22Rv1 (cell line): Measurements from ENCODE around the gene NOXRED1.

Experiments used
- H3K27ac ChIP-seq: fragments of 450-650 bp; 2 replicates; pipeline ENCODE4 v1.5.1; 2017
- ZFX ChIP-seq: fragments of 450-650 bp; IDR thresholded peaks from 2 replicates; pipeline ENCODE4 v1.6.1; 2017; ENCODE audit warnings: antibody characterized with exemption, borderline replicate concordance
- TF ChIP-seq, protein P1 (sequence below): fragments of 450-650 bp; IDR thresholded peaks from 2 replicates; pipeline ENCODE4 v1.5.1; 2017; ENCODE audit warnings: mild to moderate bottlenecking

Gene NOXRED1

DNA sequence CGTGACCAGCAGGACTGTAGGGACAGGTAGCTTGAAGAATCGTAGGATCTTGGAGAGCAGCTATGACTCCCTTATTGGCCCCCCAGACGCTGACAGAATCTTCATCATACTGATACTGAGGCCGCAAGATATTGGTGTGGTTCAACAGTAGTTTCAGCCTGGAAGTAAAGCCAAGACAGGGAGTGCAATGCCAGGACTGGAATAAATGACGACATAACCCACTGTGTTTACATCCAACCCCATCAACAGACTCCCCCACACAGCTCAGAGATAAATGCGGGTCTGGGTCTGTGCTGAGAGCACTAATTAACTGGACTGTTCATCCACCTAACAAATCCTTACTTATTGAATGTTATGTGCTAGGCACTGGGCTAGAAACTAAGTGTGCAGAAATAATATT is 16.6 kb downstream of the NOXRED1 start:
- TF ChIP-seq, protein P1, sequence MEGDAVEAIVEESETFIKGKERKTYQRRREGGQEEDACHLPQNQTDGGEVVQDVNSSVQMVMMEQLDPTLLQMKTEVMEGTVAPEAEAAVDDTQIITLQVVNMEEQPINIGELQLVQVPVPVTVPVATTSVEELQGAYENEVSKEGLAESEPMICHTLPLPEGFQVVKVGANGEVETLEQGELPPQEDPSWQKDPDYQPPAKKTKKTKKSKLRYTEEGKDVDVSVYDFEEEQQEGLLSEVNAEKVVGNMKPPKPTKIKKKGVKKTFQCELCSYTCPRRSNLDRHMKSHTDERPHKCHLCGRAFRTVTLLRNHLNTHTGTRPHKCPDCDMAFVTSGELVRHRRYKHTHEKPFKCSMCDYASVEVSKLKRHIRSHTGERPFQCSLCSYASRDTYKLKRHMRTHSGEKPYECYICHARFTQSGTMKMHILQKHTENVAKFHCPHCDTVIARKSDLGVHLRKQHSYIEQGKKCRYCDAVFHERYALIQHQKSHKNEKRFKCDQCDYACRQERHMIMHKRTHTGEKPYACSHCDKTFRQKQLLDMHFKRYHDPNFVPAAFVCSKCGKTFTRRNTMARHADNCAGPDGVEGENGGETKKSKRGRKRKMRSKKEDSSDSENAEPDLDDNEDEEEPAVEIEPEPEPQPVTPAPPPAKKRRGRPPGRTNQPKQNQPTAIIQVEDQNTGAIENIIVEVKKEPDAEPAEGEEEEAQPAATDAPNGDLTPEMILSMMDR: no peak
- TF ChIP-seq ZFX: no peak
- no peak overlapping the region for H3K27ac ChIP-seq

DNA sequence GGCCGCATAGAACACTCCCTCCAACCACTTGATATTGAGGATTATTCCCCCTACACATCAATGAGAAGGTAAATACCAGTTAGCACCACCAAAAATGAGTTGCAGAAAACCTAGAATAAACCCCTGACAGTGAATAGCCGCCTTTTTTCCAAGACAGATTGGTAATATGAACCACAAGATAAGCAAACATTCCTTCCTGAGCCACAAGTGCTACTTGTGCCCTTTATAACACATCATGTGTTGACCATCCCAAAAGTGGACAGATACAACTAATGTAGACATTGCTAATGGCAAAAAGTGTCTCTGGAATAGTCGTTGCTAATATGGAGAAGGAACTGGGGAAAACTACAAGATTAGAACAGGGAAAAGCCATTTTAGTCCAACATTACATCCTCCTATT is 17.2 kb downstream of the NOXRED1 start:
- TF ChIP-seq, protein P1: no peak
- no peak for TF ChIP-seq ZFX
- H3K27ac ChIP-seq: no peak overlapping the region

DNA sequence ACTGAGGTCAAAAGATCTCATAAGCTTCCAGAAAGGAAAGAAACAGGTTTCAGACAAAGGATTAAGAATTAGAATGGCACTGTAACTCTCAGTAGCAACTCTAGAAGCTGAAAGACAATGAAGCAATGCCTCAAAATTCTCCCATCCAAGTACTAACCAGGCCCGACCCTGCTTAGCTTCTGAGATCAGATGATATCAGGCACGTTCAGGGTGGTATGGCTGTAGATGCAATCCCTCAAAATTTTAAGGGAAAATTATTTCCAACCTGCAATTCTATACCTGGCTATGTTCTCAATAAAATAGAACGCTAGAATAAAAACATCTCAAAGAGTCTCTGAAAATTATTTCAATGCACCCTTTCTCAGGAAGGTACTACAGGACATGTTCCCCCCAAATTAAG is 19.6 kb downstream of the NOXRED1 start:
- TF ChIP-seq, protein P1: no peak
- TF ChIP-seq ZFX: no peak
- no peak overlapping the region for H3K27ac ChIP-seq

DNA sequence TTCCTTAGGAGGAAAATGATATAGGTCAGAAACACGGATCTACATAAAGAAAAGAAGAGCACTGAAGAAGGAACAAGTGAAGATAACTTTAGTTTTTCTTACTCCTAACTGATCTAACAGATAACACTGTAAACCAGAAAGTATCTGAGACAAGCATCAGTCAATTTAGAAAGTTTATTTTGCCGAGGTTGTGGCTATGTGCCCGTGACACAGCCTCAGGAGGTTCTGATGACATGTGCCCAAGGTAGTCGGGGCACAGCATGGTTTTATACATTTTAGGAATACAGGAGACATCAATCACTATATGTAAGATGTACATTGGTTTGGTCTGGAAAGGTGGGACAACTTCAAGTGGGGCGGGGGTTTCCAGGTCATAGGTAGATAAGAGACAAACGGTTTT is 23.1 kb downstream of the NOXRED1 start:
- no peak for TF ChIP-seq ZFX
- TF ChIP-seq, protein P1: no peak
- H3K27ac ChIP-seq: no peak overlapping the region

DNA sequence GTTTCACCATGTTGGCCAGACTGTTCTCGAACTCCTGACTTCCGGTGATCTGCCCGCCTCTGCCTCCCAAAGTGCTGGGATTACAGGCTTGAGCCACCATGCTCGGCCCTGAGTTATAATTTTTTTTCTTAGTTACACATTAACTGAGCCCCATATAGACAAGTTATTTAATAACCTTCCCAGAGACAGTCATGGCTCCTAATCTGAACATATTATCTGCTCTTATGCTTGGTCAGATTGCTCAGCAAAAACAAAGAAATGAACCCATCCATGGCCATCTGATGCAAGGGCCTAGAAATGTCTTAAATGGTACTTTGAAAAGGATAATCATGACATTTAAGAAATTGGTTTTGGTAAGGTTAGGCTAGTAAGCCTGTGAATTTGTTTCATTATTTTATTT is 33.1 kb downstream of the NOXRED1 start:
- H3K27ac ChIP-seq: peak overlapping the region; percentile 72
- TF ChIP-seq ZFX: no peak
- TF ChIP-seq, protein P1: no peak

DNA sequence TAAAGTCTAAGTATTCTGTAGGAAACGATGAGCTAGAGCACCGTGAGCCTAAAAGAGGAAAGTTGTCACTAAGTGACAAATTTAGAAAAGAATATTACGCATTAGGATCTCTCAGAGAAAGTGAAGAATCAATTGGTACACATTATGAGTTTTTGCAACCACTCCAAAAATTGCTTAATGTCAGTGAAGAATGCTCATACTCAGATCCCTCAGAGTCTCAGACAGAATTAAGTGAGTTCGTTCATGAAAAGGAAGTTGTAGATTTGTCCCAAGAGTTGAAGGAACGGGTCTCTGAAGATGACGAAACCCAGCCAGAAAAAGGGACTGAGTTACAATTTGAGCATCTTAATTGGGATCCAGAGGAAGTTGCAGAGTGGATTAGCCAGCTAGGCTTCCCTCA is 44.6 kb downstream of the NOXRED1 start:
- TF ChIP-seq ZFX: no peak
- TF ChIP-seq, protein P1: no peak
- H3K27ac ChIP-seq: no peak overlapping the region

DNA sequence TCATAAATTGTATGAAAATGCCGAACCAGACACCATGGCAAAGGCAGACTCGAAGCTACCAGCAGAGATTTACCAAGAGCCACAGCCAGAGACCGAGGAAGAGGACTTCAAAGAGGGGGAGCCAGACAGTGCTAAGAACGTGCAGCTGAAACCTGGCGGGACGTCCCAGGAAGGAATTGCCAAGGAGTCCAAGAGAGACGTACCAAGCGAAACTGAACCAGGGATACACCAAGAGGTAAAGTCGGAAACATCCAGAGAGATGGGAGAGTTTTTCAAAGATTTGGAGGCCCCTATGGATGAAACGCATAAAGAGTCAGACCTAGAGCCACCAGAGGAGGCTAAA is 45.9 kb downstream of the NOXRED1 start:
- TF ChIP-seq ZFX: no peak
- H3K27ac ChIP-seq: peak overlapping the region; percentile 87

DNA sequence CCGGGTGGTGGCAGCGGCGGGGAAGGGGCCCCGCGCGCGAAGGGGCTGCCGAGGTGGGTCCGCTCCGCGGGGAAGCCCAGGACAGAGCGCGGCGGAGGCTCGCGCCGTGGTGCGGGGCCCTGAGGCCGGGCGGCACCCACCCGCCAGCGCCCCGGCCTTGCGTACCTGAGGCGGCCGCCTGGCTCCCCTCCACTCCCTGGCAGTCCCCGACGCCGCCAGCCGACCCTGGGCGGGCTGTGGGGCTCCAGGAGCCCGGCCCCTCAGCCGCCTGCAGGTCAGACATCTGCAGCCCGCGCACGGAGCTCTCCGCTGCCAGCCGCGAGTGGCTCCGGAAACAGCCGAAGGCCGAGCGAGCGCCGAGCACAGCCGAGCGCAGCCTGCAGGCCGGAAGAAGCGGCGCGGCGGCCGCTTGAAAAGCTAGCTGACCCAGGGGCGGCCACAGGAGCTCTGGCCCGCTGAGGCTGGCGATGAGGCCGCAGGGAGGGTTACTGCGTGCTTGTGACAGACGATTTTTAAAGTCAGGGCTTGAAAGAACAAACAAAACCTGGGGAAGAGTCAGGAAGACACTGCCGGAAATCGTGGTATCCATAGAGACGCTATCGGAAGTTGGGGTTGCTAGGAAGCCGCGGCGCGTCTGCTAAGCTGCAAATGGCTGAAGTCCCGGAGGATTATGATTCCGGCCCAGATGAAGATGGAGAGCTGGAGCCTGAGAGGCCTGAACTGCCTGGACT is 46.4 kb downstream of the NOXRED1 start, which contains the start of the genes SAMD15 and TMED8:
Gene SAMD15 (plus strand): TSS at position 609 of the 731 bp plus-strand sequence. CDS start 40 bp downstream, at position 649.
Gene TMED8 (minus strand): TSS at position 324 of the 731 bp plus-strand sequence. CDS start 41 bp downstream, at position 283.
- peak within 1 kb of the TSS; percentile 87 for H3K27ac ChIP-seq
- no peak for TF ChIP-seq ZFX
- TF ChIP-seq, protein P1: peak; percentile 33; the same call in 1 of the 2 replicates
